ENCODE measurements around the gene PTPRS. TPM values are rescaled to one million over a fixed set of nuclear protein-coding genes. Genes with fewer than 3 reads are reported as not detected.
"Not testable (repeated sequence)": the region's sequence is repeated elsewhere in the genome, so short reads cannot be mapped to it uniquely, and the experiment has no call there.

Gene PTPRS
- total RNA-seq (8.5 TPM), polyA plus RNA-seq (4.7 TPM)
- long read RNA-seq, donor 1: 0 reads
- long read RNA-seq, donor 2, partial matches to known transcripts: 0 of 1 reads
- long read RNA-seq, donor 2, other reads (novel, unspliced or antisense): 0 of 1 reads
- long read RNA-seq, donor 3: 0 reads
- long read RNA-seq, donor 4: 0 reads
- long read RNA-seq, donor 5, partial matches to known transcripts: 16 of 17 reads
- long read RNA-seq, donor 5, other reads (novel, unspliced or antisense): 0 of 17 reads
- long read RNA-seq, donor 6, partial matches to known transcripts: 0 of 1 reads
- long read RNA-seq, donor 6, other reads (novel, unspliced or antisense): 0 of 1 reads
- long read RNA-seq, donor 7: 0 reads
- long read RNA-seq, donor 8, partial matches to known transcripts: 0 of 1 reads
- long read RNA-seq, donor 8, other reads (novel, unspliced or antisense): 0 of 1 reads
- long read RNA-seq, donor 9: 0 reads
- long read RNA-seq, donor 10: 0 reads

DNA sequence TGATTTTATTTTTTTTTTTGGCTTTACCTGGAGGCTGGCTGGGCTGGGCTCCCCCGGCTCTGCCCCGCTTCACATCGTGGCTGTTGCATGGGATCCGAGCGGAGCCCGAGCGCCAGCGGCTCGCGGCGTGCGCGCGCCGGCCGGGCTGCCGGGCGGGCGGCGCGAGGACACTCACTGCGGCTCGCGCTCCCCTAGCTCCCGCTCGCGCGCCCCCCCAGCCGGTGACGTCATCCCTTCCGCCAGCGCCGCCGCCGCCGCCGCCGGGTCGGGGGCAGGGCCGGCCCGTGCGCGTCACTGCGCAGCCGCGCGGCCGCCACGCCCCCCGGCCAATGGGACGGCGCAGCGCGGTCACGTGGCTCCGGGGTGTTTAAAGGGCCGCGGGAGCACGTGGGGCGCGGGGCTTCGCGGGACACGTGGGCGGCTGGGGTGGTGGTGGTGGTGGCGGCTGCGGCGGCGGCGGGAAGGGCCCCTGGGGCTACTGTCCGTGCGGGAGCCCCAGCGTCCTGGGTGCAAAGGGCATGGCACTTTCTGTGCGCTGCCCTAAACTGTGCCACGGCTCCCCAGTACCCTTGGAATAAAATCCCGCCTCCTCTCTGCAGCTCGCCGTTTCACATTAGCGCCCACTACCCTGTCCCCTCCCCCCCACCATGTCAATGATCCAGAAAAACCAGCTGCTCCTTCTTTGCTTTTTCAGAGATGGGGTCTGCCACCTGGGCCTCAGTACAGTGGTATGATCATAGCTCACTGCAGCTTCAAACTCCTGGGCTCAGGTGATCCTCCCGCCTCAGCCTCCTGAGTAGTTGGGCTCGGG lies at the start of gene PTPRS:
PTPRS (minus strand) TSS at position 176 of the 811 bp plus-strand sequence. CDS start 54,672 bp downstream, outside the sequence.
- H3K4me1 ChIP-seq (ENCODE audit: control insufficient read depth in 2 of 2, insufficient read depth in 2 of 2, low read length in 2 of 2): peaks cover 0 to 8% of the 10 kb centered on the region in 2 donors
- H3K27me3 ChIP-seq (ENCODE audit: control insufficient read depth in 2 of 2, insufficient read depth in 1 of 2, low read length in 1 of 2): peaks cover 54 to 71% of the 10 kb centered on the region in 2 donors
- peaks cover 4 to 5% of the 10 kb centered on the region in 2 donors for H3K9me3 ChIP-seq (ENCODE audit: control insufficient read depth in 2 of 2, insufficient read depth in 1 of 2, low read length in 1 of 2)
- 8% methylated on average over 81 of the region's 81 CpGs for WGBS
- peak in 4 of 9 donors; percentile 27 to 45 (median 38) for DNase-seq (ENCODE audit: low read depth in 6 of 9, low spot score in 9 of 9)
- no peak within 1 kb of the TSS for H3K27ac ChIP-seq (ENCODE audit: low read depth in 1 of 2, low read length in 1 of 2)
- H3K4me3 ChIP-seq (ENCODE audit: low read length in 2 of 2): peak within 1 kb of the TSS in 1 of 2 donors; percentile 24
- no peaks in the 10 kb centered on the region for H3K36me3 ChIP-seq (ENCODE audit: control insufficient read depth in 2 of 2, insufficient read depth in 2 of 2, low read length in 1 of 2)

DNA sequence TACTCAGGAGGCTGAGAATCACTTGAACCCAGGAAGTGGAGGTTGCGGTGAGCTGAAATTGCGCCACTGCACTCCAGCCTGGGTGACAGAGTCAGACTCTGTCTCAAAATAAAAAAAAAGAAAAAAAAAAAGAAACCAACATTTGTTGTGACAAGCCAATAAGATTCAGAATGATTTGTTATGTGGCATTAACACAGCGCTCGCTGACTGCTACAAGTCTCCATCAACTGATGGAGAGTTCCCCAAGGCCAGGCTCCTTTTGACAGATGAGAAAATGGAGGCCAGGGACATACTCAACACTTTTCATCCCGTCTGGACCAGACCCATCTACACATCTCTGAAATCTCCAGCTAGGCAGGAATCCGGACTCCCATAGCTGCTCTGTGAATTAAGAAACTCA lies 48.7 kb upstream of the PTPRS start:
- Histone ChIP-seq H3K4me3 (ENCODE audit: low read length in 2 of 2) (no peak overlapping the region), H3K36me3 (ENCODE audit: control insufficient read depth in 2 of 2, insufficient read depth in 2 of 2, low read length in 1 of 2) (no peaks in the 10 kb centered on the region), H3K9me3 (ENCODE audit: control insufficient read depth in 2 of 2, insufficient read depth in 1 of 2, low read length in 1 of 2) (peaks cover 0 to 2% of the 10 kb centered on the region in 2 donors), H3K27me3 (ENCODE audit: control insufficient read depth in 2 of 2, insufficient read depth in 1 of 2, low read length in 1 of 2) (peaks cover 0 to 12% of the 10 kb centered on the region in 2 donors), H3K27ac (ENCODE audit: low read depth in 1 of 2, low read length in 1 of 2) (no peak overlapping the region), H3K4me1 (ENCODE audit: control insufficient read depth in 2 of 2, insufficient read depth in 2 of 2, low read length in 2 of 2) (no peaks in the 10 kb centered on the region)
- DNase-seq (ENCODE audit: low read depth in 6 of 9, low spot score in 9 of 9): no peak
- WGBS: 94% methylated on average over 6 of the region's 6 CpGs

- Histone ChIP-seq H3K4me1 (ENCODE audit: control insufficient read depth in 2 of 2, insufficient read depth in 2 of 2, low read length in 2 of 2) (no peaks in the 10 kb centered on the region), H3K36me3 (ENCODE audit: control insufficient read depth in 2 of 2, insufficient read depth in 2 of 2, low read length in 1 of 2) (no peaks in the 10 kb centered on the region), H3K27ac (ENCODE audit: low read depth in 1 of 2, low read length in 1 of 2) (no peak overlapping the region), H3K9me3 (ENCODE audit: control insufficient read depth in 2 of 2, insufficient read depth in 1 of 2, low read length in 1 of 2) (peaks cover under 1 to 2% of the 10 kb centered on the region in 2 donors), H3K27me3 (ENCODE audit: control insufficient read depth in 2 of 2, insufficient read depth in 1 of 2, low read length in 1 of 2) (peaks cover 0 to 2% of the 10 kb centered on the region in 2 donors), H3K4me3 (ENCODE audit: low read length in 2 of 2) (no peak overlapping the region)
- WGBS: 97% methylated on average over 1 of the region's 1 CpG
- no peak for DNase-seq (ENCODE audit: low read depth in 6 of 9, low spot score in 9 of 9)
Measured at GRCh38 chr19:5387472-5387871, 46.9 kb upstream of the PTPRS start.

DNA sequence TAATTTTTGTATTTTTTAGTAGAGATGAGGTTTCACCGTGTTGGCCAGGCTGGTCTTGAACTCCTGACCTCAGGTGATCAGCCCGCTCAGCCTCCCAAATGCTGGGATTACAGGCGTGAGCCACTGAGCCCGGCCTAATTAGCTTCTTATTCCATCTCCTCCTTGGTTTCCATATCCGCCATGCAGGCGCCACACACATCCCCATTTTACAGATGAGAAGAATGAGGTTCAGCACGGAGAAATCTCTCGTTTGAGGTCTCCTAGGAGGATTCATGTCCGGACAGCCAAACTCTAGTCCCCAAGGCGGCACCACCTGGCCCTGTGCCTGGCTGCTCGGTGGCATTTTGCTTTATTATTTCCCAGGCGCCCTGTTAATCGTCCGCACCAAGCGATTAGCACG lies 46.2 kb upstream of the PTPRS start:
- Histone ChIP-seq H3K9me3 (ENCODE audit: control insufficient read depth in 2 of 2, insufficient read depth in 1 of 2, low read length in 1 of 2) (peaks cover 1 to 2% of the 10 kb centered on the region in 2 donors), H3K27me3 (ENCODE audit: control insufficient read depth in 2 of 2, insufficient read depth in 1 of 2, low read length in 1 of 2) (no peaks in the 10 kb centered on the region), H3K36me3 (ENCODE audit: control insufficient read depth in 2 of 2, insufficient read depth in 2 of 2, low read length in 1 of 2) (no peaks in the 10 kb centered on the region), H3K27ac (ENCODE audit: low read depth in 1 of 2, low read length in 1 of 2) (no peak overlapping the region), H3K4me1 (ENCODE audit: control insufficient read depth in 2 of 2, insufficient read depth in 2 of 2, low read length in 2 of 2) (no peaks in the 10 kb centered on the region), H3K4me3 (ENCODE audit: low read length in 2 of 2) (no peak overlapping the region)
- DNase-seq (ENCODE audit: low read depth in 6 of 9, low spot score in 9 of 9): no peak
- 82% methylated on average over 16 of the region's 16 CpGs for WGBS

DNA sequence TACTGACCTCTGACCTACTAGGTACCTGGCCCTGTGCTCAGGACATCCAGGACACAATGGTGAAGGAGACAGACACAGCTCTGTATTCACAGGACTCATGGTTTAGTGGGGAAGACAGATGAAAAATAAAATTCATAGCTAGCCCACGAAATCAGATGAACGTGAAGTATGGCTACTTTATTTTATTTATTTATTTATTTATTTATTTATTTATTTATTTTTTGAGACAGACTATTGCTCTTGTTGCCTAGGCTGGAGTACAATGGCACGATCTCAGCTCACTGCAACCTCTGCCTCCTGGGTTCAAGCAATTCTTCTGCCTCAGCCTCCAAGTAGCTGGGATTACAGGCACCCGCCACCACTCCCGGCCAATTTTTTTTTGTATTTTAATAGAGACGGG lies 40.6 kb upstream of the PTPRS start:
- not testable (repeated sequence) for H3K9me3 ChIP-seq (ENCODE audit: control insufficient read depth in 2 of 2, insufficient read depth in 1 of 2, low read length in 1 of 2); H3K4me3 ChIP-seq (ENCODE audit: low read length in 2 of 2); H3K27me3 ChIP-seq (ENCODE audit: control insufficient read depth in 2 of 2, insufficient read depth in 1 of 2, low read length in 1 of 2); H3K4me1 ChIP-seq (ENCODE audit: control insufficient read depth in 2 of 2, insufficient read depth in 2 of 2, low read length in 2 of 2); H3K36me3 ChIP-seq (ENCODE audit: control insufficient read depth in 2 of 2, insufficient read depth in 2 of 2, low read length in 1 of 2); DNase-seq (ENCODE audit: low read depth in 6 of 9, low spot score in 9 of 9); H3K27ac ChIP-seq (ENCODE audit: low read depth in 1 of 2, low read length in 1 of 2)
- 97% methylated on average over 6 of the region's 6 CpGs for WGBS

- Histone ChIP-seq H3K36me3 (ENCODE audit: control insufficient read depth in 2 of 2, insufficient read depth in 2 of 2, low read length in 1 of 2) (no peaks in the 10 kb centered on the region), H3K9me3 (ENCODE audit: control insufficient read depth in 2 of 2, insufficient read depth in 1 of 2, low read length in 1 of 2) (peaks cover 1 to 2% of the 10 kb centered on the region in 2 donors), H3K4me3 (ENCODE audit: low read length in 2 of 2) (no peak overlapping the region), H3K4me1 (ENCODE audit: control insufficient read depth in 2 of 2, insufficient read depth in 2 of 2, low read length in 2 of 2) (no peaks in the 10 kb centered on the region), H3K27ac (ENCODE audit: low read depth in 1 of 2, low read length in 1 of 2) (no peak overlapping the region), H3K27me3 (ENCODE audit: control insufficient read depth in 2 of 2, insufficient read depth in 1 of 2, low read length in 1 of 2) (no peaks in the 10 kb centered on the region)
- no peak for DNase-seq (ENCODE audit: low read depth in 6 of 9, low spot score in 9 of 9)
- WGBS: 89% methylated on average over 9 of the region's 9 CpGs
Measured at GRCh38 chr19:5380215-5380919, 39.8 kb upstream of the PTPRS start.

GRCh38 chr19:5376928-5377327 lies 36.3 kb upstream of the PTPRS start:
- no peak for DNase-seq (ENCODE audit: low read depth in 6 of 9, low spot score in 9 of 9)
- no peaks in the 10 kb centered on the region for H3K9me3 ChIP-seq (ENCODE audit: control insufficient read depth in 2 of 2, insufficient read depth in 1 of 2, low read length in 1 of 2)
- no peaks in the 10 kb centered on the region for H3K27me3 ChIP-seq (ENCODE audit: control insufficient read depth in 2 of 2, insufficient read depth in 1 of 2, low read length in 1 of 2)
- H3K4me3 ChIP-seq (ENCODE audit: low read length in 2 of 2): no peak overlapping the region
- H3K27ac ChIP-seq (ENCODE audit: low read depth in 1 of 2, low read length in 1 of 2): no peak overlapping the region
- 96% methylated on average over 4 of the region's 4 CpGs for WGBS
- no peaks in the 10 kb centered on the region for H3K4me1 ChIP-seq (ENCODE audit: control insufficient read depth in 2 of 2, insufficient read depth in 2 of 2, low read length in 2 of 2)
- H3K36me3 ChIP-seq (ENCODE audit: control insufficient read depth in 2 of 2, insufficient read depth in 2 of 2, low read length in 1 of 2): no peaks in the 10 kb centered on the region

GRCh38 chr19:5372572-5373200 lies 32.1 kb upstream of the PTPRS start:
- DNase-seq (ENCODE audit: low read depth in 6 of 9, low spot score in 9 of 9): no peak
- no peaks in the 10 kb centered on the region for H3K27me3 ChIP-seq (ENCODE audit: control insufficient read depth in 2 of 2, insufficient read depth in 1 of 2, low read length in 1 of 2)
- no peak overlapping the region for H3K4me3 ChIP-seq (ENCODE audit: low read length in 2 of 2)
- WGBS: 86% methylated on average over 4 of the region's 4 CpGs
- no peaks in the 10 kb centered on the region for H3K9me3 ChIP-seq (ENCODE audit: control insufficient read depth in 2 of 2, insufficient read depth in 1 of 2, low read length in 1 of 2)
- H3K4me1 ChIP-seq (ENCODE audit: control insufficient read depth in 2 of 2, insufficient read depth in 2 of 2, low read length in 2 of 2): no peaks in the 10 kb centered on the region
- H3K36me3 ChIP-seq (ENCODE audit: control insufficient read depth in 2 of 2, insufficient read depth in 2 of 2, low read length in 1 of 2): no peaks in the 10 kb centered on the region
- H3K27ac ChIP-seq (ENCODE audit: low read depth in 1 of 2, low read length in 1 of 2): no peak overlapping the region
